GM12878 (cell line): ENCODE results near the gene TRIB2. TPM values are rescaled to one million over a fixed set of nuclear protein-coding genes. Genes with fewer than 3 reads are reported as not detected.

Source experiments
- ATAC-seq: fragments of 200-7000 bp; cut with Tn5 transposase; 3 replicates; pipeline ENCODE4 v1.9.1; 2020; ENCODE audit warnings: mild to moderate bottlenecking, moderate library complexity
- BruUV-seq: library from RNA; stranded (reverse); fragments of 400-500 nt; replicated peaks from 2 replicates; lab custom pipeline; 2021; lab: Mats Ljungman, UMichigan
- CTCF ChIA-PET: fragments of 300-600 bp; sonication (Branson Sonifier 250); formaldehyde crosslinking; extraction: SDS; loops from one replicate; lab custom pipeline; 2021; ENCODE audit warnings: inconsistent platforms; lab: Yijun Ruan, JAX
- POLR2A ChIA-PET: fragments of 350-600 bp; formaldehyde crosslinking; extraction: SDS; loops from one replicate; lab custom pipeline; 2021; ENCODE audit warnings: inconsistent platforms; lab: Charles Lee
- RAD21 ChIA-PET: fragments of 300-600 bp; sonication (Branson Sonifier 250); formaldehyde crosslinking; loops from one replicate; lab custom pipeline; 2023; ENCODE audit warnings: antibody characterized with exemption; ENCODE audit not compliant: unreplicated experiment; lab: Charles Lee
- SMC1A ChIA-PET: fragments of 300-600 bp; sonication (Branson Sonifier 250); formaldehyde crosslinking; loops from one replicate; lab custom pipeline; 2023; ENCODE audit not compliant: unreplicated experiment, uncharacterized antibody; lab: Charles Lee
- DNase-seq: peaks from one replicate; pipeline ENCODE4 v3.0.0-alpha.2; 2011; ENCODE audit warnings: low read depth, low spot score
- FAIRE-seq: peaks from 3 replicates; lab custom pipeline; 2011; peaks lifted over from hg19 to GRCh38; lab: Jason Lieb, UNC
- H2AFZ ChIP-seq: 2 replicates; pipeline ENCODE4 v1.6.0; 2011; ENCODE audit warnings: low read depth, low read length, control low read depth; ENCODE audit not compliant: control insufficient read depth
- H3K27ac ChIP-seq: 2 replicates; pipeline ENCODE4 v1.5.1; 2011; ENCODE audit warnings: control low read depth; ENCODE audit not compliant: control insufficient read depth, insufficient read depth
- H3K27me3 ChIP-seq, 2 experiments: replicated peaks in 1 of 2; 2 replicates each; pipeline versions ENCODE4 v1.6.0 to v1.6.1; 2011; ENCODE audit warnings: low read length in 1 of 2; ENCODE audit not compliant: control insufficient read depth in 2 of 2, insufficient read depth in 2 of 2
- H3K36me3 ChIP-seq, 2 experiments: 2 replicates each; pipeline ENCODE4 v1.5.1; 2011; ENCODE audit warnings: low read length in 1 of 2; ENCODE audit not compliant: control insufficient read depth in 2 of 2, insufficient read depth in 2 of 2
- H3K4me1 ChIP-seq: 2 replicates; pipeline ENCODE4 v1.6.1; 2011; ENCODE audit warnings: mild to moderate bottlenecking, low read length, moderate library complexity, mixed read lengths; ENCODE audit not compliant: control insufficient read depth, insufficient read depth
- H3K4me2 ChIP-seq: 2 replicates; pipeline ENCODE4 v1.6.0; 2011; ENCODE audit warnings: control low read depth; ENCODE audit not compliant: control insufficient read depth, insufficient read depth
- H3K4me3 ChIP-seq: fragments of 200-600 bp; sonication (generic); 2 replicates; pipeline ENCODE4 v1.5.1; 2016
- H3K79me2 ChIP-seq: 2 replicates; pipeline ENCODE4 v1.6.0; 2011; ENCODE audit warnings: low read length; ENCODE audit not compliant: control insufficient read depth, insufficient read depth
- H3K9ac ChIP-seq: 2 replicates; pipeline ENCODE4 v1.8.0; 2011; ENCODE audit warnings: low read length, control low read depth, mixed read lengths; ENCODE audit not compliant: control insufficient read depth, insufficient read depth
- H3K9me3 ChIP-seq: replicated peaks from 3 replicates; pipeline ENCODE4 v1.5.1; 2011; ENCODE audit warnings: mild to moderate bottlenecking, low read length; ENCODE audit not compliant: control insufficient read depth, insufficient read depth
- H4K20me1 ChIP-seq: 2 replicates; pipeline ENCODE4 v1.6.0; 2011; ENCODE audit not compliant: control insufficient read depth, insufficient read depth
- BCL11A ChIP-seq: IDR thresholded peaks from 2 replicates; pipeline ENCODE4 v1.6.1; 2011; ENCODE audit warnings: low read depth, low read length
- CBX3 ChIP-seq: fragments of 200-600 bp; sonication (generic); IDR thresholded peaks from 2 replicates; pipeline ENCODE4 v1.6.1; 2016; ENCODE audit warnings: low read depth, borderline replicate concordance
- DPF2 ChIP-seq: fragments of 450-650 bp; IDR thresholded peaks from 2 replicates; pipeline ENCODE4 v1.6.1; 2017; ENCODE audit warnings: mild to moderate bottlenecking
- FOS ChIP-seq: IDR thresholded peaks from 3 replicates; pipeline ENCODE4 v1.6.1; 2011; ENCODE audit warnings: borderline replicate concordance; ENCODE audit not compliant: insufficient read length; ENCODE audit errors: extremely low read depth
- FOXM1 ChIP-seq: IDR thresholded peaks from 2 replicates; pipeline ENCODE4 v1.6.1; 2012; ENCODE audit warnings: low read depth, mild to moderate bottlenecking, inconsistent platforms, low read length, moderate library complexity
- JUND ChIP-seq: IDR thresholded peaks from 2 replicates; pipeline ENCODE4 v1.6.1; 2012; ENCODE audit warnings: low read depth, mild to moderate bottlenecking, low read length, improper control_type of control experiment, moderate library complexity
- PAX5 ChIP-seq: IDR thresholded peaks from 2 replicates; pipeline ENCODE4 v1.6.1; 2011; ENCODE audit warnings: low read depth, low read length, borderline replicate concordance
- PML ChIP-seq: IDR thresholded peaks from 2 replicates; pipeline ENCODE4 v1.6.1; 2012; ENCODE audit warnings: low read length, inconsistent platforms
- STAT1 ChIP-seq: fragments of 450-650 bp; conservative IDR thresholded peaks from 2 replicates; pipeline ENCODE4 v1.6.1; 2014; ENCODE audit warnings: antibody characterized with exemption, mild to moderate bottlenecking
- TCF7 ChIP-seq: IDR thresholded peaks from 2 replicates; pipeline ENCODE4 v1.6.1; 2014; ENCODE audit warnings: antibody characterized with exemption, borderline replicate concordance
- ZBTB33 ChIP-seq: fragments of 450-650 bp; IDR thresholded peaks from 2 replicates; pipeline ENCODE4 v1.6.1; 2017; ENCODE audit warnings: mild to moderate bottlenecking
- ZNF217 ChIP-seq: fragments of 450-650 bp; IDR thresholded peaks from 2 replicates; pipeline ENCODE4 v1.6.1; 2017; ENCODE audit warnings: antibody characterized with exemption, mild to moderate bottlenecking
- WGBS: methylation state at CpG from one replicate; pipeline ENCODE4 v1.1.6; 2016; ENCODE audit warnings: low lambda C conversion rate; ENCODE audit not compliant: insufficient replicate concordance, insufficient coverage; ENCODE audit errors: missing lambda C conversion rate; 5-methylcytosine and 5-hydroxymethylcytosine counted together
- in situ Hi-C: fragments of 300-500 bp; cut with MboI; formaldehyde crosslinking; loops from 9 replicates; pipeline ENCODE4 v1.14.3; 2018; ENCODE audit warnings: mixed read lengths
- intact Hi-C: fragments of 100-400 bp; cut with micrococcal nuclease; formaldehyde crosslinking; loops from one replicate; pipeline ENCODE4 v1.14.2; 2022; ENCODE audit not compliant: unreplicated experiment
- polyA plus RNA-seq, 11 experiments: library from polyadenylated mRNA; depleted of rRNA in 4 of 11; unstranded in 6 of 11; stranded (reverse) in 5 of 11; fragments of >200 nt; fragmentation: Nextera tagmentation in 4 of 11; fragmentation: Illumina TruSeq in 1 of 11; extraction: Ambion mirVana in 4 of 11; extraction: Trizol in 1 of 11; gene quantifications; 1 replicate in 1 of 11; 2 replicates in 10 of 11; pipeline versions ENCODE4 v1.2.1 to v1.2.3, GENCODE V29; 2011 to 2016; ENCODE audit warnings: inconsistent platforms in 2 of 11, missing spikeins in 2 of 11, low read depth in 1 of 11
- total RNA-seq, 4 experiments: library from RNA; depleted of rRNA in 3 of 4; stranded (reverse); fragments of >200 nt in 3 of 4; fragmentation: Illumina TruSeq in 1 of 4; extraction: Trizol in 1 of 4; gene quantifications; 2 replicates each; pipeline versions ENCODE4 v1.2.1 to v1.2.3, GENCODE V29; 2013 to 2021
- TF ChIP-seq, protein P1 (sequence below): fragments of 450-650 bp; IDR thresholded peaks from 2 replicates; pipeline ENCODE4 v1.6.1; 2018; ENCODE audit warnings: mild to moderate bottlenecking, low read depth, moderate library complexity; ENCODE audit not compliant: partially characterized antibody
- TF ChIP-seq, protein P2 (sequence below): IDR thresholded peaks from 2 replicates; pipeline ENCODE4 v1.6.1; 2012; ENCODE audit warnings: low read length, inconsistent platforms
- TF ChIP-seq, protein P3 (sequence below): fragments of 450-650 bp; IDR thresholded peaks from 2 replicates; pipeline ENCODE4 v1.6.1; 2014; ENCODE audit warnings: mild to moderate bottlenecking
- TF ChIP-seq, protein P4 (sequence below): fragments of 450-650 bp; IDR thresholded peaks from 2 replicates; pipeline ENCODE4 v1.6.1; 2017; ENCODE audit warnings: antibody characterized with exemption, mild to moderate bottlenecking, moderate library complexity

The TRIB2 gene
- total and polyA plus RNA-seq, 10 of the 15 experiments (the other 5 are each of a cell fraction or from before 2014, with no cell fraction given): 1.6 to 9.2 (median 5.2) TPM

GRCh38 chr2:12727065-12727464 lies 10.3 kb downstream of the TRIB2 start:
- intact Hi-C loops (loop anchor here (10.0 kb wide), 1 partner anchor 682 kb away; no protein-coding TSS in a partner anchor), in situ Hi-C loops (no loop called here)
- Histone ChIP-seq H3K9ac (no peak overlapping the region), H3K79me2 (no peaks in the 10 kb centered on the region), H3K27ac (no peak overlapping the region), H3K4me3 (no peak overlapping the region), H4K20me1 (no peaks in the 10 kb centered on the region), H3K4me1 (peaks cover 14% of the 10 kb centered on the region), H3K9me3 (no peaks in the 10 kb centered on the region), H3K36me3 (peaks cover 0 to 1% of the 10 kb centered on the region in 2 experiments; a peak in 1 of 4 replicates), H3K4me2 (no peak overlapping the region), H3K27me3 (no peaks in the 10 kb centered on the region), H2AFZ (no peak overlapping the region)
- ATAC-seq: no peak
- ChIA-PET SMC1A (no interaction called here), POLR2A (no interaction called here), CTCF (interaction anchor here (1.2 kb wide), 1 partner anchor 456 kb away, joined by 3 read pairs; no protein-coding TSS in a partner anchor), RAD21 (no interaction called here)
- DNase-seq: no peak
- no peak for FAIRE-seq
- WGBS: 93% methylated on average over 6 of the region's 6 CpGs
- no TSS peak for BruUV-seq
- no peak for TF ChIP-seq STAT1
- TF ChIP-seq JUND: no peak
- TF ChIP-seq FOS: no peak
- TF ChIP-seq, protein P1, sequence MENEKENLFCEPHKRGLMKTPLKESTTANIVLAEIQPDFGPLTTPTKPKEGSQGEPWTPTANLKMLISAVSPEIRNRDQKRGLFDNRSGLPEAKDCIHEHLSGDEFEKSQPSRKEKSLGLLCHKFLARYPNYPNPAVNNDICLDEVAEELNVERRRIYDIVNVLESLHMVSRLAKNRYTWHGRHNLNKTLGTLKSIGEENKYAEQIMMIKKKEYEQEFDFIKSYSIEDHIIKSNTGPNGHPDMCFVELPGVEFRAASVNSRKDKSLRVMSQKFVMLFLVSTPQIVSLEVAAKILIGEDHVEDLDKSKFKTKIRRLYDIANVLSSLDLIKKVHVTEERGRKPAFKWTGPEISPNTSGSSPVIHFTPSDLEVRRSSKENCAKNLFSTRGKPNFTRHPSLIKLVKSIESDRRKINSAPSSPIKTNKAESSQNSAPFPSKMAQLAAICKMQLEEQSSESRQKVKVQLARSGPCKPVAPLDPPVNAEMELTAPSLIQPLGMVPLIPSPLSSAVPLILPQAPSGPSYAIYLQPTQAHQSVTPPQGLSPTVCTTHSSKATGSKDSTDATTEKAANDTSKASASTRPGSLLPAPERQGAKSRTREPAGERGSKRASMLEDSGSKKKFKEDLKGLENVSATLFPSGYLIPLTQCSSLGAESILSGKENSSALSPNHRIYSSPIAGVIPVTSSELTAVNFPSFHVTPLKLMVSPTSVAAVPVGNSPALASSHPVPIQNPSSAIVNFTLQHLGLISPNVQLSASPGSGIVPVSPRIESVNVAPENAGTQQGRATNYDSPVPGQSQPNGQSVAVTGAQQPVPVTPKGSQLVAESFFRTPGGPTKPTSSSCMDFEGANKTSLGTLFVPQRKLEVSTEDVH: no peak
- no peak for TF ChIP-seq TCF7
- TF ChIP-seq, protein P2, sequence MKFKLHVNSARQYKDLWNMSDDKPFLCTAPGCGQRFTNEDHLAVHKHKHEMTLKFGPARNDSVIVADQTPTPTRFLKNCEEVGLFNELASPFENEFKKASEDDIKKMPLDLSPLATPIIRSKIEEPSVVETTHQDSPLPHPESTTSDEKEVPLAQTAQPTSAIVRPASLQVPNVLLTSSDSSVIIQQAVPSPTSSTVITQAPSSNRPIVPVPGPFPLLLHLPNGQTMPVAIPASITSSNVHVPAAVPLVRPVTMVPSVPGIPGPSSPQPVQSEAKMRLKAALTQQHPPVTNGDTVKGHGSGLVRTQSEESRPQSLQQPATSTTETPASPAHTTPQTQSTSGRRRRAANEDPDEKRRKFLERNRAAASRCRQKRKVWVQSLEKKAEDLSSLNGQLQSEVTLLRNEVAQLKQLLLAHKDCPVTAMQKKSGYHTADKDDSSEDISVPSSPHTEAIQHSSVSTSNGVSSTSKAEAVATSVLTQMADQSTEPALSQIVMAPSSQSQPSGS: no peak
- no peak for TF ChIP-seq PAX5
- TF ChIP-seq, protein P3, sequence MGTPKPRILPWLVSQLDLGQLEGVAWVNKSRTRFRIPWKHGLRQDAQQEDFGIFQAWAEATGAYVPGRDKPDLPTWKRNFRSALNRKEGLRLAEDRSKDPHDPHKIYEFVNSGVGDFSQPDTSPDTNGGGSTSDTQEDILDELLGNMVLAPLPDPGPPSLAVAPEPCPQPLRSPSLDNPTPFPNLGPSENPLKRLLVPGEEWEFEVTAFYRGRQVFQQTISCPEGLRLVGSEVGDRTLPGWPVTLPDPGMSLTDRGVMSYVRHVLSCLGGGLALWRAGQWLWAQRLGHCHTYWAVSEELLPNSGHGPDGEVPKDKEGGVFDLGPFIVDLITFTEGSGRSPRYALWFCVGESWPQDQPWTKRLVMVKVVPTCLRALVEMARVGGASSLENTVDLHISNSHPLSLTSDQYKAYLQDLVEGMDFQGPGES: no peak
- no peak for TF ChIP-seq BCL11A
- TF ChIP-seq DPF2: no peak
- no peak for TF ChIP-seq CBX3
- TF ChIP-seq PML: no peak
- TF ChIP-seq FOXM1: no peak
- no peak for TF ChIP-seq ZBTB33
- TF ChIP-seq, protein P4, sequence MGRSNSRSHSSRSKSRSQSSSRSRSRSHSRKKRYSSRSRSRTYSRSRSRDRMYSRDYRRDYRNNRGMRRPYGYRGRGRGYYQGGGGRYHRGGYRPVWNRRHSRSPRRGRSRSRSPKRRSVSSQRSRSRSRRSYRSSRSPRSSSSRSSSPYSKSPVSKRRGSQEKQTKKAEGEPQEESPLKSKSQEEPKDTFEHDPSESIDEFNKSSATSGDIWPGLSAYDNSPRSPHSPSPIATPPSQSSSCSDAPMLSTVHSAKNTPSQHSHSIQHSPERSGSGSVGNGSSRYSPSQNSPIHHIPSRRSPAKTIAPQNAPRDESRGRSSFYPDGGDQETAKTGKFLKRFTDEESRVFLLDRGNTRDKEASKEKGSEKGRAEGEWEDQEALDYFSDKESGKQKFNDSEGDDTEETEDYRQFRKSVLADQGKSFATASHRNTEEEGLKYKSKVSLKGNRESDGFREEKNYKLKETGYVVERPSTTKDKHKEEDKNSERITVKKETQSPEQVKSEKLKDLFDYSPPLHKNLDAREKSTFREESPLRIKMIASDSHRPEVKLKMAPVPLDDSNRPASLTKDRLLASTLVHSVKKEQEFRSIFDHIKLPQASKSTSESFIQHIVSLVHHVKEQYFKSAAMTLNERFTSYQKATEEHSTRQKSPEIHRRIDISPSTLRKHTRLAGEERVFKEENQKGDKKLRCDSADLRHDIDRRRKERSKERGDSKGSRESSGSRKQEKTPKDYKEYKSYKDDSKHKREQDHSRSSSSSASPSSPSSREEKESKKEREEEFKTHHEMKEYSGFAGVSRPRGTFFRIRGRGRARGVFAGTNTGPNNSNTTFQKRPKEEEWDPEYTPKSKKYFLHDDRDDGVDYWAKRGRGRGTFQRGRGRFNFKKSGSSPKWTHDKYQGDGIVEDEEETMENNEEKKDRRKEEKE: no peak
- no peak for TF ChIP-seq ZNF217
